DND-41 (cell line): ENCODE data around the gene SLC43A3.

ENCODE experiments used
- ATAC-seq: fragments of 200-7000 bp; cut with Tn5 transposase; 3 replicates; pipeline ENCODE4 v1.9.1; 2021; ENCODE audit warnings: low read depth; ENCODE audit not compliant: insufficient read depth
- DNase-seq: peaks from one replicate; pipeline ENCODE4 v3.0.0-alpha.2; 2020
- H2AFZ ChIP-seq: 2 replicates; pipeline ENCODE4 v1.6.0; 2012; ENCODE audit warnings: low read depth, low read length
- H3K27ac ChIP-seq: 2 replicates; pipeline ENCODE4 v1.5.1; 2012; ENCODE audit warnings: low read length, inconsistent platforms
- H3K27me3 ChIP-seq: fragments of 200-600 bp; sonication (generic); 2 replicates; pipeline ENCODE4 v1.6.0; 2012; ENCODE audit warnings: low read length, mild to moderate bottlenecking, inconsistent platforms; ENCODE audit not compliant: insufficient read depth, poor library complexity
- H3K36me3 ChIP-seq: 2 replicates; pipeline ENCODE4 v1.5.1; 2012; ENCODE audit warnings: low read length, inconsistent platforms; ENCODE audit not compliant: insufficient read depth
- H3K4me1 ChIP-seq: 2 replicates; pipeline ENCODE4 v1.5.1; 2012; ENCODE audit warnings: mild to moderate bottlenecking, low read length; ENCODE audit not compliant: insufficient read depth
- H3K4me2 ChIP-seq: 2 replicates; pipeline ENCODE4 v1.6.0; 2012; ENCODE audit warnings: mild to moderate bottlenecking, moderate library complexity, low read length, inconsistent platforms; ENCODE audit not compliant: insufficient read depth
- H3K4me3 ChIP-seq, 2 experiments: fragments of 200-600 bp in 1 of 2; shearing (Covaris generic) in 1 of 2; 2 replicates each; pipeline ENCODE4 v1.5.1; 2012 to 2016; ENCODE audit warnings: inconsistent platforms in 2 of 2, low read length in 2 of 2, mild to moderate bottlenecking in 2 of 2, low read depth in 1 of 2, moderate library complexity in 1 of 2
- H3K79me2 ChIP-seq: 2 replicates; pipeline ENCODE4 v1.6.0; 2012; ENCODE audit warnings: low read length, inconsistent platforms; ENCODE audit not compliant: insufficient read depth
- H3K9ac ChIP-seq: 2 replicates; pipeline ENCODE4 v1.6.0; 2012; ENCODE audit warnings: low read depth, mild to moderate bottlenecking, inconsistent platforms, low read length, moderate library complexity
- H3K9me3 ChIP-seq: 2 replicates; pipeline ENCODE4 v1.5.1; 2012; ENCODE audit warnings: low read length, moderate library complexity, mild to moderate bottlenecking, inconsistent platforms; ENCODE audit not compliant: insufficient read depth, severe bottlenecking
- H4K20me1 ChIP-seq: 2 replicates; pipeline ENCODE4 v1.6.0; 2012; ENCODE audit warnings: low read length; ENCODE audit not compliant: insufficient read depth
- EZH2 ChIP-seq: IDR thresholded peaks from 3 replicates; pipeline ENCODE4 v1.6.1; 2012; ENCODE audit warnings: borderline replicate concordance, low read depth, mild to moderate bottlenecking, moderate library complexity, low read length, inconsistent platforms; ENCODE audit not compliant: severe bottlenecking
- TF ChIP-seq, protein P1 (sequence below): IDR thresholded peaks from 2 replicates; pipeline ENCODE4 v1.5.1; 2012; ENCODE audit warnings: borderline replicate concordance, low read length, moderate library complexity, mild to moderate bottlenecking; ENCODE audit not compliant: poor library complexity, severe bottlenecking; ENCODE audit errors: extremely low read depth

SLC43A3 gene

DNA sequence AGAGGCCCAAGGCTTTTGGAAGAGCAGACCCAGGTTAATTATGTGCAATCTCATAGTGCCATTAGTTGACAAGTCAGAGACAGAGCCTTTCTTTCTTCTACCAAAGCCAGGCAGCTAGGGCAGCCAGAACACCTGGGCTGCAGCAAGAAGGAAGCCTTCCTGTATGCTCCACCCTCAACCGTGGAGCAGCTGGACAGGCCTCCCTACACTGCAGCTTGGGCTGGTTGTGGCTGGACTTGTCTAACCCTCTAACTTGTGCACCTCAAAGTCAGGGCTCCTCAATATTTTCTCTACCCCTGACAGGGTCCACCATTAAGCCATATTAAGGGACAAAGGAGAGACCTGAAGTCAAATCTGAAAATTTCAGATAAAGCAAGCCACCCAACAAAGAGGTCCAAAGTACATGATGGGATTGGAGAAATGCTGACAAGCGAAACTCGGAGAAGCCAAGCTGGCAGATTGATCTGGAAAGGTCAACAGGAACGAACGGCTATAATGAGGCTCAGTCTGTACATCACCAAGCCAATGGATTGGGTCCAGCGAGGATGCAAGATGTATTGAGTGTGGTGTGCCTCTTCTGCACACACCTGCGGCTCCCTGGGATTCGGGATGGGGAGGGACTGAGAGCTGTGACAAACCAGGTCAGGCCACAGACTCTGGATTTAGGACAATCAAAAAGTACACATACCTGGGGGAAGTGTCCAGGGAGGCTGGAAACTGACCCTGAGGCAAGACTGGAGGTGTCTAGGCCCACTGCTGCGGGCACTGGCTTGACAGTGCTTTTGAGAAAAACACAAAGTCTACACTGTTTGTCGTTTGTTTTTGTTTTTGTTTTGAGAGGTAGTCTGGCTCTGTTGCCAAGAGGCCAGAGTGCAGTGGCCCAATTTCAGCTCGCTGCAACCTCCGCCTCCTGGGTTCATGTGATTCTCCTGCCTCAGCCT is 11.7 kb upstream of the SLC43A3 start:
- Histone ChIP-seq H3K4me1 (no peaks in the 10 kb centered on the region), H3K27me3 (peaks cover 3% of the 10 kb centered on the region), H3K4me3 (no peak overlapping the region), H3K9me3 (no peaks in the 10 kb centered on the region), H2AFZ (no peak overlapping the region), H3K79me2 (no peaks in the 10 kb centered on the region), H3K9ac (no peak overlapping the region), H4K20me1 (no peaks in the 10 kb centered on the region), H3K4me2 (no peak overlapping the region), H3K27ac (no peak overlapping the region), H3K36me3 (no peaks in the 10 kb centered on the region)
- DNase-seq (no peak), ATAC-seq (no peak)
- no peak for TF ChIP-seq EZH2
- TF ChIP-seq, protein P1, sequence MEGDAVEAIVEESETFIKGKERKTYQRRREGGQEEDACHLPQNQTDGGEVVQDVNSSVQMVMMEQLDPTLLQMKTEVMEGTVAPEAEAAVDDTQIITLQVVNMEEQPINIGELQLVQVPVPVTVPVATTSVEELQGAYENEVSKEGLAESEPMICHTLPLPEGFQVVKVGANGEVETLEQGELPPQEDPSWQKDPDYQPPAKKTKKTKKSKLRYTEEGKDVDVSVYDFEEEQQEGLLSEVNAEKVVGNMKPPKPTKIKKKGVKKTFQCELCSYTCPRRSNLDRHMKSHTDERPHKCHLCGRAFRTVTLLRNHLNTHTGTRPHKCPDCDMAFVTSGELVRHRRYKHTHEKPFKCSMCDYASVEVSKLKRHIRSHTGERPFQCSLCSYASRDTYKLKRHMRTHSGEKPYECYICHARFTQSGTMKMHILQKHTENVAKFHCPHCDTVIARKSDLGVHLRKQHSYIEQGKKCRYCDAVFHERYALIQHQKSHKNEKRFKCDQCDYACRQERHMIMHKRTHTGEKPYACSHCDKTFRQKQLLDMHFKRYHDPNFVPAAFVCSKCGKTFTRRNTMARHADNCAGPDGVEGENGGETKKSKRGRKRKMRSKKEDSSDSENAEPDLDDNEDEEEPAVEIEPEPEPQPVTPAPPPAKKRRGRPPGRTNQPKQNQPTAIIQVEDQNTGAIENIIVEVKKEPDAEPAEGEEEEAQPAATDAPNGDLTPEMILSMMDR = no peak

DNA sequence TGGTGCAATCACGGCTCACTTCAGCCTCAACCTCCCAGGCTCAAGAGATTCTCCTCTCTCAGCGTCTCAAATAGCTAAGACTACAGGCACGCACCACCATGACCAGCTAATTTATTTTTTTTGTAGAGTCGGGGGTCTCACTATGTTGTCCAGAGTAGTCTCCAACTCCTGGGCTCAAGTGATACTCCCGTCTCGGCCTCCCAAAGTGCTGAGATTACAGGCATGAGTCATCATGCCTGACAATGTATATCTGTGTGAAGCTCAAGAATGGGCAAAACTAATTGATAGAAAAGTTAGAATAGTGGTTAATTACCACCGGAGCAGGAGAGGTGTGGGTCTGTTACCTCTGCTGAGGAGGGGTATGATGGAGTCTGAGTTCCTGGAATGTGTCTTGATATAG is 9.1 kb upstream of the SLC43A3 start:
- Histone ChIP-seq H3K79me2 (no peaks in the 10 kb centered on the region), H3K9me3 (no peaks in the 10 kb centered on the region), H3K27ac (no peak overlapping the region), H4K20me1 (no peaks in the 10 kb centered on the region), H3K4me2 (no peak overlapping the region), H3K9ac (no peak overlapping the region), H3K4me3 (no peak overlapping the region), H3K36me3 (no peaks in the 10 kb centered on the region), H3K4me1 (no peaks in the 10 kb centered on the region), H3K27me3 (peaks cover 3% of the 10 kb centered on the region), H2AFZ (no peak overlapping the region)
- TF ChIP-seq, protein P1 = no peak
- no peak for TF ChIP-seq EZH2
- no peak for ATAC-seq
- no peak for DNase-seq

DNA sequence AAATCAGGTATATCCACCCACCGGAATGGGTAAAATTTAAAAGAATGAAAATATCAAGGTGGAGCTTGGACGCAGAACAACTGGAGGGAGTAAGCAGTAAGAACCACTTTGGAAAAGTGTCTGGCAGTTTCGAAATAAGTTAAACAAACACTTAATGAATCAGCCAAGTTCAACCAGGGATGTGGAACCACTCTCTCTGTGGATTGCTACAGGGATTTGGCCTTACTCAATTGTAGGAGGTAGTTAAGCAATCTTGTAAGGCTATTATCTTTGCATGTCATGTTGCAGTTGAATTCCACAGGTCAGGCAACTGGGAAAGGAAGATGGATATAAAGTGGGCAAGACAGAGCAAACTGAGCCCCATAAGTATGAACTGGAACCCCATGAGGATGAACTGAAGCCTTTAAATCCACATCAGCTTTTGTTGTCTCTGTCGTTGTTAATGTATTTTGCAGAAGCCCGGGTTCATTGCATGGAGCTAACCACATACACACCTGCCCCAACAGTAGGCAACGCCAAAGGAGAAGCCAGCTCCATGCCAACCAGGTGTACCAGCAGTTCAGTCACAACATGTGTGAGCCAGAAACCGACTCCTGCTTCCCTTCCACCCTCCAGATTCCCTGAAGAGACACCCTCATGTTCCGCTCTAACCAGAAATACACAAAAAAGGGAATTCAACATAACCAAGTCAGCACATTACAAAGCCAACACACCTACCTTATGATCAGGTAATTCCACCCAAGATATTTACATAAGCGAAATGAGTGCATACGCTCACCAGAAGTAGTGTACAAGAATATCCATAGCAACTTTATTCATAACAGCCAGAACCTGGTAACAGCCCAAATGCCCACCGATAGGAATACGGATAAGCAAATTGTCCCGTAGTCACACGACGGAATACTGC is 8.0 kb upstream of the SLC43A3 start:
- no peak overlapping the region for H3K4me3 ChIP-seq
- TF ChIP-seq, protein P1 = no peak
- no peak for TF ChIP-seq EZH2
- H2AFZ ChIP-seq = no peak overlapping the region
- no peak overlapping the region for H3K9ac ChIP-seq
- DNase-seq (no peak), ATAC-seq (no peak)
- H3K9me3 ChIP-seq = no peaks in the 10 kb centered on the region
- no peak overlapping the region for H3K27ac ChIP-seq
- no peak overlapping the region for H3K4me2 ChIP-seq
- H3K4me1 ChIP-seq = no peaks in the 10 kb centered on the region
- no peaks in the 10 kb centered on the region for H4K20me1 ChIP-seq
- no peaks in the 10 kb centered on the region for H3K79me2 ChIP-seq
- H3K36me3 ChIP-seq = no peaks in the 10 kb centered on the region
- peaks cover 3% of the 10 kb centered on the region for H3K27me3 ChIP-seq
